Thoracic aorta (tissue), 2 donors: ENCODE data around the gene LRRK1. TPM values are rescaled to one million over a fixed set of nuclear protein-coding genes. Genes with fewer than 3 reads are reported as not detected.

ENCODE experiments used
- ATAC-seq: fragments of 150-250 bp; one replicate; pipeline ENCODE4 v1.8.0; 2017; ENCODE audit warnings: low read depth; ENCODE audit not compliant: insufficient number of reproducible peaks, low FRiP score
- DNase-seq: peaks from one replicate; pipeline ENCODE4 v3.0.0-alpha.2; 2020; ENCODE audit warnings: low spot score
- H3K27ac ChIP-seq, 2 donors: fragments of 200-600 bp; sonication (generic); 1 replicate in 1 of 2; 2 replicates in 1 of 2; pipeline ENCODE4 v1.5.1; 2016; ENCODE audit warnings: mild to moderate bottlenecking in 2 of 2, moderate library complexity in 2 of 2
- H3K27me3 ChIP-seq: fragments of 200-600 bp; sonication (generic); replicated peaks from 2 replicates; pipeline ENCODE4 v1.6.0; 2016; ENCODE audit warnings: mild to moderate bottlenecking; ENCODE audit not compliant: insufficient read depth
- H3K36me3 ChIP-seq: fragments of 200-600 bp; sonication (generic); one replicate; pipeline ENCODE4 v1.5.1; 2016
- H3K4me1 ChIP-seq, 2 donors: fragments of 200-600 bp; sonication (generic); 1 replicate in 1 of 2; 2 replicates in 1 of 2; pipeline versions ENCODE4 v1.5.1 to v1.6.0; 2016; ENCODE audit warnings: low read depth in 2 of 2, mild to moderate bottlenecking in 1 of 2; ENCODE audit not compliant: control insufficient read depth in 1 of 2
- H3K4me3 ChIP-seq: fragments of 200-600 bp; sonication (generic); 2 replicates; pipeline ENCODE4 v1.5.1; 2016; ENCODE audit warnings: mild to moderate bottlenecking
- H3K9me3 ChIP-seq: fragments of 200-600 bp; sonication (generic); 2 replicates; pipeline ENCODE4 v1.5.1; 2016
- CTCF ChIP-seq: fragments of 200-600 bp; sonication (generic); IDR thresholded peaks from one replicate; pipeline ENCODE4 v1.5.1; 2019; ENCODE audit warnings: antibody characterized with exemption
- total RNA-seq, 2 donors: library from RNA; depleted of rRNA; stranded (reverse); fragments of >200 nt; gene quantifications; one replicate each; pipeline versions ENCODE4 v1.1.0 to v1.2.3, GENCODE V29; 2016

Gene LRRK1
- total RNA-seq, 2 donors from 2014 or later = 17.2 to 47.1 TPM

DNA sequence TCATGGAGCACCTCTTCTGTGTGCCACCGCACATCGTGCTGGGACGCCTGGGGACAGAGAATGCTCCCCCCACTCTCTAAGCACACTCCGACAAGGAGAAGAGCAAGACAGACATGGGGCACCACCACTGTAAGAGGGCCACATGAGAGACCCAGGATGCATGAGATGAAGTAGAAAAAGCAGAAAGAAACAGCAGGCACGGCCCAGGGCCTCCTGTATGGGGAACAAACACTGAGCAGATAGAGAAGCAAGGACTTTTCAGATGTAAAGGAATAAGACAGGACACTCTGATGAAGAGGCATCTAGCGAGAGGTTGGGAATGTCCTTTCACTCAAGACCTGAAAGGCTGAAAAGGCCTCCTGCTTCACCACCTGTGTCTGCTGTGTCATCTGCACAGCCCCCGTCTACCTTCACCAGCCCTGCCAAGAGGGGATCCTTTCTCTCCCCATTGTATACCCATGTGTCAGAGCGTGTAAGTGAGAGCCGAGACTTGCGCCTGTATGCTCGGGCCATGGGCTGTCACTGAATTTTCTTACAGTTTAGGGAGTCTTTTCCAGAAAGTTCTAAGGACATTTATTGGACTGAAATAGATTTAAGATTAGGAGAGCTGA lies 125.6 kb downstream of the LRRK1 start:
- ATAC-seq = no peak
- Histone ChIP-seq H3K36me3 (peaks cover 8% of the 10 kb centered on the region), H3K4me1 (peaks cover 2 to 11% of the 10 kb centered on the region in 2 donors), H3K4me3 (no peak overlapping the region), H3K27me3 (no peaks in the 10 kb centered on the region), H3K27ac (no peak overlapping the region), H3K9me3 (no peaks in the 10 kb centered on the region)
- DNase-seq = no peak
- no peak for TF ChIP-seq CTCF

DNA sequence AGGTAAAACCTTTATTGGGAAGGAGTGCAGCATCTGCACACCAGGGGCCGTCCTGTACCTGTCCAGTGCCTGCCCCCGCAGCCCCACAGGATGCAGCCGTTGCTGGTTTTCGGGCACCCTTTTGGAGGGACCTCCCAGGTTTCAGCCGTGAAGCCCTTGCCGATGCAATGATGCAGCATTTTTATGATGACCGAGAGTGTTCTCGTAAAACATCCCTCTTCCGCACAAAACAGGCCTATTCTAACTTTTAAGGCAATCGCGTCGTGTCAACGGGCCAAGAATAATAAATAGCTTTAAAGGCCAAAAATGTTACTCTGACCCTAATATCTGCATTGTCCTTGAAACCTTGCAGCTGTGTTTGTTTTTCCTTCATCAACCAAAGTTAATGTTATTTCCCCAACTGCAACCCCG lies 126.1 kb downstream of the LRRK1 start:
- no peak overlapping the region for H3K4me3 ChIP-seq
- H3K36me3 ChIP-seq = peaks cover 8% of the 10 kb centered on the region
- ATAC-seq (no peak), DNase-seq (no peak)
- peaks cover 0 to 9% of the 10 kb centered on the region in 2 donors for H3K4me1 ChIP-seq
- H3K27me3 ChIP-seq = no peaks in the 10 kb centered on the region
- H3K9me3 ChIP-seq = no peaks in the 10 kb centered on the region
- H3K27ac ChIP-seq = no peak overlapping the region
- TF ChIP-seq CTCF = no peak

- Histone ChIP-seq H3K27ac (no peak overlapping the region), H3K36me3 (peaks cover 8% of the 10 kb centered on the region), H3K27me3 (no peaks in the 10 kb centered on the region), H3K9me3 (no peaks in the 10 kb centered on the region), H3K4me3 (no peak overlapping the region), H3K4me1 (peaks cover 0 to 9% of the 10 kb centered on the region in 2 donors)
- TF ChIP-seq CTCF = no peak
- ATAC-seq (no peak), DNase-seq (no peak)
Measured at GRCh38 chr15:101045835-101046691, 126.9 kb downstream of the LRRK1 start.

DNA sequence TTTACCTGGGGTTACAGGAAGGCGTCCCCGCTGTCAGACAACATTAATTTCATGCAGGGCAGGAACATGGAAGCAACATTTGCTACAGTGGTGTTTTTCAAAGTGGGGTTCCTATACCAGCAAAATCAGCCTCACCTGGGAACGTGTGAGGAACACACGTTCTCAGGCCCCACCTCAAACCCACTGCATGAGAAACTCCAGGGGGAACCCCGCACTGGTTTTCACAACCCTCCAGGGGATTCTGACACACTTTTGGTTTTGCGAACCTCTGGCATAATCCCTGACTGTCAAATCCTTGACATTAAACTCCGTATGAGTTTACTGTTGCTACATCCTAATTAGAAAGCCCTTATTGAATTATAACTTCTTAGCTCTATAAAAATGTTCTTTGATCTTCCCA lies 127.7 kb downstream of the LRRK1 start:
- H3K27me3 ChIP-seq = no peaks in the 10 kb centered on the region
- no peak for TF ChIP-seq CTCF
- no peak for ATAC-seq
- no peak for DNase-seq
- no peak overlapping the region for H3K4me3 ChIP-seq
- H3K9me3 ChIP-seq = no peaks in the 10 kb centered on the region
- peaks cover 0 to 9% of the 10 kb centered on the region in 2 donors for H3K4me1 ChIP-seq
- H3K36me3 ChIP-seq = peaks cover 8% of the 10 kb centered on the region
- no peak overlapping the region for H3K27ac ChIP-seq

DNA sequence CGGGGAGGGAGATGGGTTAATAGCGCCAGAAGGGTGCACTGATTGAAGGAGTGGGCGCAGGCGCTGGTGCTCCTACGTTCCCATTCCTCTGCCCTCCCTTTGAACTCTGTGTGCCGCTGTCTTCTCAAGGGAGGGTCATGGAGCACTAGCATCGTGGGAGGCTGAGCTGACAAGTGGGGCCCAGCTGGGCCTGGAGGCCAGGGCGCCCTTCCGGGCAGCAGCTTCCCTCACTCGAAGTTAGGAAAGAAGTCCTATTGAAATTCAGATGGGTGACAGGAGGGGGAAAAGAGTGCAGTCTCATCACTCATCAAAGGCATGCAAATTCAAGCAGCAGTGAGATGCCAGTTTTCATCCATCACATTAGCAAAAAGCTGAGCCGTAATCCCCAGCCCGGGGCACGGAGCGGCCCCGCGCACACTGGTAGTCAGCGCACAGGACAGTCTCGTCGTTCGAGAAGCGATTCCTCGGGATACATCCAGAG lies 128.2 kb downstream of the LRRK1 start:
- no peak overlapping the region for H3K27ac ChIP-seq
- no peaks in the 10 kb centered on the region for H3K9me3 ChIP-seq
- ATAC-seq = no peak
- TF ChIP-seq CTCF = no peak
- no peak overlapping the region for H3K4me3 ChIP-seq
- DNase-seq = no peak
- H3K27me3 ChIP-seq = no peaks in the 10 kb centered on the region
- peaks cover 0 to 8% of the 10 kb centered on the region in 2 donors for H3K4me1 ChIP-seq
- peaks cover 8% of the 10 kb centered on the region for H3K36me3 ChIP-seq
